HepG2 (cell line): Measurements from ENCODE around the gene YTHDF1. TPM values are rescaled to one million over a fixed set of nuclear protein-coding genes. Genes with fewer than 3 reads are reported as not detected.

Source experiments
- ARID3A ChIP-seq: IDR thresholded peaks from 2 replicates; pipeline ENCODE4 v1.6.1; 2012; ENCODE audit warnings: low read depth, low read length, improper control_type of control experiment
- ATAD3A ChIP-seq: sonication (generic); formaldehyde crosslinking; IDR thresholded peaks from 2 replicates; pipeline ENCODE4 v1.4.0; 2020; ENCODE audit warnings: missing genetic modification reagents
- CTCF ChIP-seq: sonication (generic); formaldehyde crosslinking; IDR thresholded peaks from 2 replicates; pipeline ENCODE4 v1.5.0; 2020; ENCODE audit warnings: mild to moderate bottlenecking, missing genetic modification reagents, moderate library complexity
- FOSL1 ChIP-seq: sonication (generic); formaldehyde crosslinking; IDR thresholded peaks from 2 replicates; pipeline ENCODE4 v1.9.0; 2021; ENCODE audit warnings: missing genetic modification reagents, borderline replicate concordance
- MTA1 ChIP-seq: sonication (generic); formaldehyde crosslinking; IDR thresholded peaks from 2 replicates; pipeline ENCODE4 v1.4.0; 2020; ENCODE audit warnings: missing genetic modification reagents, mild to moderate bottlenecking, borderline replicate concordance
- MXI1 ChIP-seq: IDR thresholded peaks from 3 replicates; pipeline ENCODE4 v1.6.1; 2012; ENCODE audit warnings: low read depth, low read length, inconsistent platforms, borderline replicate concordance
- NFATC3 ChIP-seq: sonication (generic); formaldehyde crosslinking; IDR thresholded peaks from 2 replicates; pipeline ENCODE4 v1.5.1; 2020; ENCODE audit warnings: mild to moderate bottlenecking, missing genetic modification reagents
- PCBP1 ChIP-seq: fragments of 200-400 bp; formaldehyde crosslinking; IDR thresholded peaks from 2 replicates; pipeline ENCODE4 v1.6.1; 2017; ENCODE audit warnings: mild to moderate bottlenecking, low read depth, low read length, borderline replicate concordance
- PREB ChIP-seq: sonication (generic); formaldehyde crosslinking; IDR thresholded peaks from 2 replicates; pipeline ENCODE4 v1.4.0; 2020; ENCODE audit warnings: missing genetic modification reagents
- RFX1 ChIP-seq: fragments of 450-650 bp; IDR thresholded peaks from 2 replicates; pipeline ENCODE4 v1.6.1; 2017
- ZBED4 ChIP-seq: sonication (generic); formaldehyde crosslinking; IDR thresholded peaks from 2 replicates; pipeline ENCODE4 v1.4.0; 2020; ENCODE audit warnings: missing genetic modification reagents, borderline replicate concordance
- ZBTB34 ChIP-seq: sonication (generic); formaldehyde crosslinking; IDR thresholded peaks from 2 replicates; pipeline ENCODE4 v1.8.0; 2022; ENCODE audit warnings: mild to moderate bottlenecking, missing genetic modification reagents
- ZC3H13 ChIP-seq: sonication (generic); formaldehyde crosslinking; IDR thresholded peaks from 2 replicates; pipeline ENCODE4 v1.8.1; 2023; ENCODE audit warnings: mild to moderate bottlenecking, missing genetic modification reagents, moderate library complexity
- ZNF256 ChIP-seq: sonication (generic); formaldehyde crosslinking; conservative IDR thresholded peaks from 2 replicates; pipeline ENCODE4 v1.4.0; 2020; ENCODE audit warnings: missing genetic modification reagents
- ZNF383 ChIP-seq: sonication (generic); formaldehyde crosslinking; IDR thresholded peaks from 2 replicates; pipeline ENCODE4 v1.4.0; 2020; ENCODE audit warnings: missing genetic modification reagents, mild to moderate bottlenecking, borderline replicate concordance
- ZNF672 ChIP-seq: sonication (generic); formaldehyde crosslinking; IDR thresholded peaks from 2 replicates; pipeline ENCODE4 v1.8.1; 2022; ENCODE audit warnings: missing genetic modification reagents
- ZNF800 ChIP-seq: sonication (generic); formaldehyde crosslinking; IDR thresholded peaks from 2 replicates; pipeline ENCODE4 v1.4.0; 2020; ENCODE audit warnings: missing genetic modification reagents
- polyA plus RNA-seq, 8 experiments: library from polyadenylated mRNA; depleted of rRNA in 3 of 8; stranded (reverse) in 7 of 8; unstranded in 1 of 8; fragments of >200 nt; fragmentation: Illumina TruSeq in 4 of 8; extraction: Trizol in 4 of 8; gene quantifications; 2 replicates each; pipeline versions ENCODE4 v1.2.1 to v1.2.3, GENCODE V29; 2011 to 2016; ENCODE audit warnings: low read depth in 4 of 8, missing spikeins in 1 of 8, mixed read lengths in 1 of 8; ENCODE audit not compliant: insufficient read depth in 1 of 8
- total RNA-seq, 5 experiments: library from RNA; depleted of rRNA; stranded (reverse); fragments of >200 nt; fragmentation: Illumina TruSeq; extraction: Trizol; gene quantifications; 2 replicates each; pipeline ENCODE4 v1.2.3, GENCODE V29; 2016; ENCODE audit warnings: low read depth in 1 of 5

Gene YTHDF1
- total and polyA plus RNA-seq, 2 of the 13 experiments (the other 11 are each of a cell fraction or from before 2014, with no cell fraction given) = 34.5 to 37.7 TPM

- TF ChIP-seq ZNF800 (CRISPR knock-in tag) = no peak
- TF ChIP-seq RFX1 = no peak
- TF ChIP-seq ARID3A = no peak
- no peak for TF ChIP-seq ZNF256
- peak; percentile 93 for TF ChIP-seq CTCF (CRISPR knock-in tag)
- TF ChIP-seq NFATC3 (CRISPR knock-in tag) = no peak
- 0 out of 2 replicates have a peak, but pooled peaks have one; percentile 11 for TF ChIP-seq ATAD3A (CRISPR knock-in tag)
- TF ChIP-seq MXI1 = 0 out of 3 replicates have a peak, but pooled peaks have one; percentile 33
- TF ChIP-seq ZC3H13 (CRISPR knock-in tag) = no peak
- no peak for TF ChIP-seq PCBP1
- TF ChIP-seq ZNF672 (CRISPR knock-in tag) = no peak
- TF ChIP-seq ZBED4 (CRISPR knock-in tag) = peak; percentile 28; the same call in 1 of the 2 replicates
- peak; percentile 19; the same call in 1 of the 2 replicates for TF ChIP-seq MTA1 (CRISPR knock-in tag)
- no peak for TF ChIP-seq FOSL1 (CRISPR knock-in tag)
- TF ChIP-seq ZNF383 (CRISPR knock-in tag) = no peak
- no peak for TF ChIP-seq ZBTB34 (CRISPR knock-in tag)
- no peak for TF ChIP-seq PREB (CRISPR knock-in tag)
Observed at GRCh38 chr20:63230800-63231268, 14.9 kb upstream of the YTHDF1 start (continued).
